Upper lobe of left lung (tissue), 6 donors: Measurements from ENCODE around the gene IVNS1ABP. TPM values are rescaled to one million over a fixed set of nuclear protein-coding genes. Genes with fewer than 3 reads are reported as not detected.
"Not testable (repeated sequence)": the region's sequence is repeated elsewhere in the genome, so short reads cannot be mapped to it uniquely, and the experiment has no call there.

Experiments used
- ATAC-seq, 2 donors: fragments of 200-7000 bp; cut with Tn5 transposase; one replicate each; pipeline ENCODE4 v1.9.1; 2022; ENCODE audit warnings: mild to moderate bottlenecking in 2 of 2, moderate library complexity in 2 of 2; ENCODE audit not compliant: low FRiP score in 2 of 2
- DNase-seq, 2 donors: peaks; one replicate each; pipeline ENCODE4 v3.0.0-alpha.2; 2019 to 2020
- H3K27ac ChIP-seq, 4 donors: fragments of 200-600 bp; sonication (generic); one replicate each; pipeline ENCODE4 v1.5.1; 2016 to 2019
- H3K27me3 ChIP-seq, 4 donors: fragments of 200-600 bp; sonication (generic); one replicate each; pipeline ENCODE4 v1.5.1; 2017 to 2019
- H3K36me3 ChIP-seq, 4 donors: fragments of 200-600 bp; sonication (generic); one replicate each; pipeline ENCODE4 v1.5.1; 2016 to 2019
- H3K4me1 ChIP-seq, 4 donors: fragments of 200-600 bp; sonication (generic); one replicate each; pipeline ENCODE4 v1.5.1; 2018 to 2019
- H3K4me3 ChIP-seq, 4 donors: fragments of 200-600 bp; sonication (generic); one replicate each; pipeline ENCODE4 v1.5.1; 2017 to 2019; ENCODE audit warnings: mild to moderate bottlenecking in 2 of 4, moderate library complexity in 1 of 4
- H3K9me3 ChIP-seq, 4 donors: fragments of 200-600 bp; sonication (generic); one replicate each; pipeline ENCODE4 v1.5.1; 2018 to 2019
- CTCF ChIP-seq, 6 experiments: fragments of 450-650 bp in 4 of 6; fragments of 200-600 bp in 2 of 6; sonication (generic) in 2 of 6; IDR thresholded peaks; one replicate each; pipeline ENCODE4 v1.5.1; 2016 to 2019; ENCODE audit warnings: antibody characterized with exemption in 6 of 6
- EP300 ChIP-seq, 4 donors: sonication (generic); formaldehyde crosslinking; IDR thresholded peaks; one replicate each; pipeline ENCODE4 v1.5.1; 2017; ENCODE audit warnings: antibody characterized with exemption in 4 of 4, control low read depth in 2 of 4
- POLR2A ChIP-seq, 4 donors: fragments of 450-650 bp; IDR thresholded peaks; one replicate each; pipeline ENCODE4 v1.5.1; 2016 to 2017; ENCODE audit warnings: antibody characterized with exemption in 4 of 4, mild to moderate bottlenecking in 2 of 4
- POLR2AphosphoS5 ChIP-seq, 2 donors: sonication (generic); formaldehyde crosslinking; IDR thresholded peaks; one replicate each; pipeline ENCODE4 v1.5.1; 2017; ENCODE audit warnings: antibody characterized with exemption in 2 of 2
- WGBS, 2 donors: methylation state at CpG; one replicate each; pipeline ENCODE4 v1.1.5; 2017 to 2018; 5-methylcytosine and 5-hydroxymethylcytosine counted together
- total RNA-seq, 6 donors: library from RNA; depleted of rRNA in 4 of 6; stranded (reverse); fragments of >200 nt in 4 of 6; gene quantifications; one replicate each; pipeline versions ENCODE4 v1.1.0 to v1.2.1, GENCODE V29; 2016 to 2021
- donor health status: DM: no; HTN: no; CAD: no; lungs with moderate emphysema.
- donor health status: DM: no; HTN: yes; CAD: no; lungs with severe emphysema.

IVNS1ABP gene
- total RNA-seq, 6 donors from 2014 or later = 75.4 to 104 (median 83.6) TPM

DNA sequence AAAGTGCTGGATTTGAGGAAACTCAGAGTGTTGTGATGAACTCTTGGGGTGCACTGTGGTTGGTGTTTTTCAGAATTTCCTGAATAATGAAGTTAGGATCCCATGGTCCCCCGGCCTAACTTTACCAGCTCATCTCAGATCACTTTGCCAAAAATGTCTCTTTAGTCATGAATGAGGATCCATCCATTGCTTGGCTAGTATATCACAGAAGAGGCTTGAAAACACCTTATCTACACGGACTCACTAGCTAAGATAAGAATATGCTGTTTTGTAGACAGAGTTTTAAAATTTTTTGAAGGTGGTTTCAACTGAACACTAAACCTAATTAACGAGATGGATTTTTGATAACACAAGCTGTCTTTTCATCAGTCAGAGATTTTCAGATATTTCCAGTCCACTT is 53.8 kb downstream of the IVNS1ABP start:
- no peak for ATAC-seq
- H3K9me3 ChIP-seq = no peaks in the 10 kb centered on the region
- 91 to 96% methylated on average over 3 of the region's 3 CpGs for WGBS, 2 donors

DNA sequence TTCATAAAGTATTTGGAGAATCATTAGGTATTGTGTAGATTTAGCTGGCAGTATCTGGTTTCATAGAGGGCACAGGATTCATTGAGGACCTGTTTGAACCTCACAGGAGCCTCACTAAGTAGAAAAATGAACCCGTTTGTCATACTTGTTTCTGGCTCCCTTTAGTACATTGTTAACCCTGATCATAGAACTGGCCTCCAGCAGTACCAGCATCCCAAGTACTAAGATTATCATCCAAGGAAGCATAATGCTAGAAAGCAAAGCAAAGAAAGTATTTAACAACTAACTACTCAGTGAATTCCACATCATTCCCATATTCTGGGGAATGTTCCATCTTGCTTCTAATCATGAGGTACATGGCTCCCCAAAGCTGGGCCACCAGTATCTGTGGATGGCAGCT is 54.9 kb downstream of the IVNS1ABP start:
- peaks cover 0 to 6% (median 2%) of the 10 kb centered on the region in 4 donors for H3K4me1 ChIP-seq
- TF ChIP-seq POLR2A (IDR thresholded peaks at IDR 0.05) (no peak), POLR2AphosphoS5 (IDR thresholded peaks at IDR 0.05) (no peak), CTCF (IDR thresholded peaks at IDR 0.05) (no peak), EP300 (IDR thresholded peaks at IDR 0.05) (no peak)
- H3K9me3 ChIP-seq = no peaks in the 10 kb centered on the region
- no peak overlapping the region for H3K4me3 ChIP-seq
- 81 to 89% methylated on average over 1 of the region's 1 CpG for WGBS, 2 donors
- DNase-seq (no peak), ATAC-seq (no peak)
- H3K27me3 ChIP-seq = no peaks in the 10 kb centered on the region
- H3K36me3 ChIP-seq = no peaks in the 10 kb centered on the region
- H3K27ac ChIP-seq = no peak overlapping the region

More for the DNA sequence above, 53.8 kb downstream of the IVNS1ABP start:
- Histone ChIP-seq H3K27me3 (no peaks in the 10 kb centered on the region), H3K27ac (no peak overlapping the region), H3K4me3 (no peak overlapping the region), H3K36me3 (no peaks in the 10 kb centered on the region), H3K4me1 (peaks cover 0 to 6% (median 2%) of the 10 kb centered on the region in 4 donors)
- no peak for DNase-seq
- no peak for TF ChIP-seq POLR2AphosphoS5 (IDR thresholded peaks at IDR 0.05)
- TF ChIP-seq CTCF (IDR thresholded peaks at IDR 0.05) = no peak
- no peak for TF ChIP-seq EP300 (IDR thresholded peaks at IDR 0.05)
- TF ChIP-seq POLR2A (IDR thresholded peaks at IDR 0.05) = no peak

GRCh38 chr1:185260611-185261010 is 56.4 kb downstream of the IVNS1ABP start:
- 79 to 85% methylated on average over 1 of the region's 1 CpG for WGBS, 2 donors
- TF ChIP-seq POLR2A (IDR thresholded peaks at IDR 0.05) = no peak
- no peak for TF ChIP-seq EP300 (IDR thresholded peaks at IDR 0.05)
- no peak for TF ChIP-seq POLR2AphosphoS5 (IDR thresholded peaks at IDR 0.05)
- TF ChIP-seq CTCF (IDR thresholded peaks at IDR 0.05) = no peak
- ATAC-seq = no peak
- DNase-seq = no peak
- Histone ChIP-seq H3K36me3 (no peaks in the 10 kb centered on the region), H3K27me3 (no peaks in the 10 kb centered on the region), H3K9me3 (no peaks in the 10 kb centered on the region), H3K4me1 (peaks cover 0 to 6% (median 2%) of the 10 kb centered on the region in 4 donors), H3K27ac (no peak overlapping the region), H3K4me3 (no peak overlapping the region)

GRCh38 chr1:185258676-185259075 is 58.4 kb downstream of the IVNS1ABP start:
- Histone ChIP-seq H3K4me3 (no peak overlapping the region), H3K36me3 (no peaks in the 10 kb centered on the region), H3K27ac (no peak overlapping the region), H3K4me1 (peaks cover 0 to 6% (median 2%) of the 10 kb centered on the region in 4 donors), H3K27me3 (no peaks in the 10 kb centered on the region), H3K9me3 (no peaks in the 10 kb centered on the region)
- ATAC-seq (no peak), DNase-seq (no peak)
- WGBS, 2 donors = 88 to 90% methylated on average over 1 of the region's 1 CpG
- TF ChIP-seq CTCF (IDR thresholded peaks at IDR 0.05) = no peak
- TF ChIP-seq EP300 (IDR thresholded peaks at IDR 0.05) = no peak
- TF ChIP-seq POLR2AphosphoS5 (IDR thresholded peaks at IDR 0.05) = no peak
- no peak for TF ChIP-seq POLR2A (IDR thresholded peaks at IDR 0.05)

DNA sequence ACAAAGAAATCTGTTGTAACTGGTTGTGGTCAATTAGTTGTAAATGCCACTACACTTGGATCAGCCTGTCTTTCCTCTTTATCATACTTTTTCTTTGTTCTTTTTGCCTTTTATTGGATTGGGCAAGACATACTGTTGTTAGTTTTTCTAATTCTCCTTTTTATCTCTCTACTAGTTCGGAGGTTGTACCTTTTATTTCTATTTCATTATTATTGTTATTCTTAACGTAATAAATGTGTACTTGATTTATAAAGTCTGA is 59.2 kb downstream of the IVNS1ABP start:
- TF ChIP-seq CTCF (IDR thresholded peaks at IDR 0.05) (no peak), POLR2AphosphoS5 (IDR thresholded peaks at IDR 0.05) (no peak), POLR2A (IDR thresholded peaks at IDR 0.05) (no peak), EP300 (IDR thresholded peaks at IDR 0.05) (no peak)
- no peak for ATAC-seq
- Histone ChIP-seq H3K36me3 (no peaks in the 10 kb centered on the region), H3K4me1 (peaks cover 0 to 6% (median 2%) of the 10 kb centered on the region in 4 donors), H3K27ac (no peak overlapping the region), H3K9me3 (no peaks in the 10 kb centered on the region), H3K27me3 (no peaks in the 10 kb centered on the region), H3K4me3 (no peak overlapping the region)
- no peak for DNase-seq
- 89 to 95% methylated on average over 2 of the region's 2 CpGs for WGBS, 2 donors

- not testable (repeated sequence) for H3K27me3 ChIP-seq, H3K9me3 ChIP-seq, ATAC-seq, H3K36me3 ChIP-seq, H3K4me3 ChIP-seq, H3K27ac ChIP-seq, H3K4me1 ChIP-seq
- DNase-seq = peak in 1 of 2 donors; percentile 15
- 95% methylated on average over 15 to 17 of the region's 32 CpGs for WGBS, 2 donors
Observed at GRCh38 chr1:185257116-185257949, 59.7 kb downstream of the IVNS1ABP start.

DNA sequence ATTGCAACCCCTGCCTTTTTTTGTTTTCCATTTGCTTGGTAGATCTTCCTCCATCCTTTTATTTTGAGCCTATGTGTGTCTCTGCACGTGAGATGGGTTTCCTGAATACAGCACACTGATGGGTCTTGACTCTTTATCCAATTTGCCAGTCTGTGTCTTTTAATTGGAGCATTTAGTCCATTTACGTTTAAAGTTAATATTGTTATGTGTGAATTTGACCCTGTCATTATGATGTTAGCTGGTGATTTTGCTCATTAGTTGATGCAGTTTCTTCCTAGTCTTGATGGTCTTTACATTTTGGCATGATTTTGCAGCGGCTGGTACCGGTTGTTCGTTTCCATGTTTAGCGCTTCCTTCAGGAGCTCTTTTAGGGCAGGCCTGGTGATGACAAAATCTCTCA is 61.4 kb downstream of the IVNS1ABP start:
- not testable (repeated sequence) for H3K27me3 ChIP-seq, DNase-seq, H3K27ac ChIP-seq, ATAC-seq, H3K9me3 ChIP-seq, H3K4me1 ChIP-seq, H3K4me3 ChIP-seq, H3K36me3 ChIP-seq
- WGBS, 2 donors = 87 to 98% methylated on average over 5 of the region's 6 CpGs
